Measurements from ENCODE around the gene ESYT2. TPM values are rescaled to one million over a fixed set of nuclear protein-coding genes. Genes with fewer than 3 reads are reported as not detected.

ESYT2 gene
- total and polyA plus RNA-seq, 9 of the 15 experiments (the other 6 are each of a cell fraction or from before 2014, with no cell fraction given) = 5.8 to 86.9 (median 64.7) TPM

GRCh38 chr7:158740657-158741293, 88.5 kb downstream of the ESYT2 start:
- H3K27me3 ChIP-seq (ENCODE audit: control insufficient read depth in 2 of 2, insufficient read depth in 2 of 2, low read length in 2 of 2) = no peaks in the 10 kb centered on the region
- no TSS peak for BruUV-seq (replicated peaks)
- peak overlapping the region; percentile 56 to 82 for H3K9ac ChIP-seq (ENCODE audit: insufficient read depth in 1 of 2, low read depth in 2 of 2, low read length in 2 of 2)
- DNase-seq (ENCODE audit: extremely low read depth in 1 of 4, low spot score in 3 of 4) (peak; percentile 68 to 90 (median 82)), FAIRE-seq (peak; percentile 94), ATAC-seq (peak; percentile 91)
- ChIA-PET CTCF (ENCODE audit: low intra/inter-chr PET ratio) (no interaction called here), POLR2A (interaction anchor here (0.7 to 3.5 kb wide), 7 partner anchors 8 to 36 kb away, joined by 3 to 22 read pairs (median 5); partner anchors contain the start of gene NCAPG2)
- H2AFZ ChIP-seq (ENCODE audit: low read depth, low read length) = peak overlapping the region; percentile 59
- H4K20me1 ChIP-seq (replicated peaks; ENCODE audit: control insufficient read depth, insufficient read depth, low read length) = no peaks in the 10 kb centered on the region
- H3K4me1 ChIP-seq (replicated peaks in 1 of 2; ENCODE audit: control insufficient read depth in 2 of 2, insufficient read depth in 2 of 2, low read length in 2 of 2) = peaks cover 22 to 32% of the 10 kb centered on the region in 2 experiments; a peak in 4 of 5 replicates
- H3K79me2 ChIP-seq (ENCODE audit: control insufficient read depth, insufficient read depth, low read length) = no peaks in the 10 kb centered on the region
- WGBS (ENCODE audit: insufficient coverage, low coverage, missing lambda C conversion rate) = 16% methylated on average over 16 of the region's 16 CpGs
- H3K27ac ChIP-seq (ENCODE audit: extremely low read depth, low read depth, low read length) = peak overlapping the region; percentile 71
- peaks cover 91% of the 10 kb centered on the region for H3K36me3 ChIP-seq (ENCODE audit: control insufficient read depth, insufficient read depth, low read length)
- no peak overlapping the region for H3K4me3 ChIP-seq
- in situ Hi-C loops (cut with MboI) = no loop called here
- intact Hi-C loops (cut with micrococcal nuclease) = loop anchor here (2.0 to 5.0 kb wide), 2 partner anchors 38 to 88 kb away; partner anchors contain the start of genes ESYT2 and NCAPG2
- peak overlapping the region; percentile 55 for H3K4me2 ChIP-seq (ENCODE audit: insufficient read depth, low read length)
- no peaks in the 10 kb centered on the region for H3K9me3 ChIP-seq (replicated peaks; ENCODE audit: control insufficient read depth, insufficient read depth, low read depth, low read length)
- no peaks in the 10 kb centered on the region for H3K9me1 ChIP-seq (ENCODE audit: control insufficient read depth, insufficient read depth, low read length)
- TF ChIP-seq PPARD (CRISPR knock-in tag; IDR thresholded peaks at IDR 0.05) = no peak
- no peak for TF ChIP-seq TFE3 (CRISPR knock-in tag; IDR thresholded peaks at IDR 0.05)
- no peak for TF ChIP-seq ZBTB17 (CRISPR knock-in tag; IDR thresholded peaks at IDR 0.05)
- no peak for TF ChIP-seq ZNF174 (CRISPR knock-in tag; IDR thresholded peaks at IDR 0.05)
- no peak for TF ChIP-seq MTF1 (CRISPR knock-in tag; IDR thresholded peaks at IDR 0.05; ENCODE audit: borderline replicate concordance)
- TF ChIP-seq JUND (IDR thresholded peaks at IDR 0.05; ENCODE audit: borderline replicate concordance, low read depth, low read length) = peak; percentile 96
- peak; percentile 91; the same call in 2 of the 3 replicates for TF ChIP-seq JUND (tag; IDR thresholded peaks at IDR 0.05; ENCODE audit: borderline replicate concordance, low read depth, low read length)
- TF ChIP-seq ZNF785 (CRISPR knock-in tag; IDR thresholded peaks at IDR 0.05) = no peak
- TF ChIP-seq TOE1 (IDR thresholded peaks at IDR 0.05; ENCODE audit: borderline replicate concordance) = peak; percentile 16; the same call in 1 of the 2 replicates
- no peak for TF ChIP-seq TOE1 (CRISPR knock-in tag; IDR thresholded peaks at IDR 0.05; ENCODE audit: borderline replicate concordance, low read depth)
- peak; percentile 48; the same call in 1 of the 2 replicates for TF ChIP-seq NR2C1 (IDR thresholded peaks at IDR 0.05)
- peak; percentile 44 for TF ChIP-seq NR2C1 (tag; IDR thresholded peaks at IDR 0.05)
- no peak for TF ChIP-seq HEY1 (CRISPR knock-in tag; IDR thresholded peaks at IDR 0.05; ENCODE audit: borderline replicate concordance)
- peak; percentile 82; the same call in 1 of the 2 replicates for TF ChIP-seq EP300 (IDR thresholded peaks at IDR 0.05; ENCODE audit: low read length)
- no peak for TF ChIP-seq THAP12 (CRISPR knock-in tag; IDR thresholded peaks at IDR 0.05)
- peak; percentile 53 for TF ChIP-seq CXXC5 (CRISPR knock-in tag; IDR thresholded peaks at IDR 0.05)
- no peak for TF ChIP-seq ZNF282 (CRISPR knock-in tag; IDR thresholded peaks at IDR 0.05)
- TF ChIP-seq POLR2B (IDR thresholded peaks at IDR 0.05; ENCODE audit: low read depth, partially characterized antibody) = no peak
- TF ChIP-seq RBBP5 (IDR thresholded peaks at IDR 0.05; ENCODE audit: borderline replicate concordance, insufficient read depth, low read length, poor library complexity, severe bottlenecking) = peak; percentile 46

Data from K562 (cell line).